Fibroblast of lung (primary cell): ENCODE data around the gene PCGF5.

Experiments
- EZH2 ChIP-seq: IDR thresholded peaks from 2 replicates; pipeline ENCODE4 v1.5.1; 2012; ENCODE audit warnings: low read length, control low read depth, mild to moderate bottlenecking; ENCODE audit errors: missing control alignments
- TF ChIP-seq, protein P1 (sequence below), 2 donors: IDR thresholded peaks in 1 of 2; conservative IDR thresholded peaks in 1 of 2; 1 replicate in 1 of 2; 2 replicates in 1 of 2; pipeline ENCODE4 v1.5.1; 2011 to 2012; ENCODE audit warnings: low read length in 2 of 2, control low read depth in 1 of 2, inconsistent platforms in 1 of 2, low read depth in 1 of 2, mild to moderate bottlenecking in 1 of 2

DNA sequence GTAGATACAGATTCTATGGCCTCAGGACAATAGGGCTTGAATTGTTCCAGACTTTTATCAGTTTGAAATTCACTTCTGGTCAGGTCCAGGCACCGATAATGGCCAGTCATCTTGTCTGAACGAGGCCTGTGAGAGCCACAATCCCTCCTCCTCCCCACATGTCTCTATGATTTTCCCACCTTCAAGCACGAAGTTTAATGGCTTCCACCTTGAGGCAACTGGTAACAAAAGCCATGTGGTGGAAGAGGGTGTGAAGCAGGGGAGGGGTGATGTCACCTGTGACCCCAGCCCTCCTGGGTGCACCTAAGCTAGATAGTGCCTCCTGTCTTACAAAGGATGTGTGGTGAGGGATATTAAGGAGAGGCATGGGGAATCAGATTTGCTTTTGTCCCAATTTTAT is 89.2 kb downstream of the PCGF5 start:
- TF ChIP-seq, protein P1, sequence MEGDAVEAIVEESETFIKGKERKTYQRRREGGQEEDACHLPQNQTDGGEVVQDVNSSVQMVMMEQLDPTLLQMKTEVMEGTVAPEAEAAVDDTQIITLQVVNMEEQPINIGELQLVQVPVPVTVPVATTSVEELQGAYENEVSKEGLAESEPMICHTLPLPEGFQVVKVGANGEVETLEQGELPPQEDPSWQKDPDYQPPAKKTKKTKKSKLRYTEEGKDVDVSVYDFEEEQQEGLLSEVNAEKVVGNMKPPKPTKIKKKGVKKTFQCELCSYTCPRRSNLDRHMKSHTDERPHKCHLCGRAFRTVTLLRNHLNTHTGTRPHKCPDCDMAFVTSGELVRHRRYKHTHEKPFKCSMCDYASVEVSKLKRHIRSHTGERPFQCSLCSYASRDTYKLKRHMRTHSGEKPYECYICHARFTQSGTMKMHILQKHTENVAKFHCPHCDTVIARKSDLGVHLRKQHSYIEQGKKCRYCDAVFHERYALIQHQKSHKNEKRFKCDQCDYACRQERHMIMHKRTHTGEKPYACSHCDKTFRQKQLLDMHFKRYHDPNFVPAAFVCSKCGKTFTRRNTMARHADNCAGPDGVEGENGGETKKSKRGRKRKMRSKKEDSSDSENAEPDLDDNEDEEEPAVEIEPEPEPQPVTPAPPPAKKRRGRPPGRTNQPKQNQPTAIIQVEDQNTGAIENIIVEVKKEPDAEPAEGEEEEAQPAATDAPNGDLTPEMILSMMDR (conservative IDR thresholded peaks at IDR 0.05 in 1 of 2, IDR thresholded peaks at IDR 0.05 in 1 of 2; ENCODE audit: low read depth in 1 of 2, low read length in 2 of 2), result no peak
- TF ChIP-seq EZH2, result no peak
